Activated T-cell treated with anti-CD3 and anti-CD28 coated beads for 1 hour (primary cell): ENCODE measurements around the gene MRNIP.
"Not testable (repeated sequence)": the region's sequence is repeated elsewhere in the genome, so short reads cannot be mapped to it uniquely, and the experiment has no call there.

Source experiments
- DNase-seq: peaks from one replicate; pipeline ENCODE4 v3.0.0-alpha.2; 2020; ENCODE audit warnings: low read depth

The MRNIP gene

GRCh38 chr5:179792612-179793467 is 65.8 kb downstream of the MRNIP start:
- DNase-seq = no peak

GRCh38 chr5:179791881-179792611 is 66.6 kb downstream of the MRNIP start:
- DNase-seq = no peak

GRCh38 chr5:179789278-179789677 is 69.3 kb downstream of the MRNIP start:
- not testable (repeated sequence) for DNase-seq

- DNase-seq = no peak
These were observed 70.3 kb downstream of the MRNIP start for GRCh38 chr5:179788193-179788854.
